HCT116 (cell line): ENCODE data around the gene CELA3B.

Source experiments
- CEBPB ChIP-seq: IDR thresholded peaks from 2 replicates; pipeline ENCODE4 v1.6.1; 2012; ENCODE audit warnings: low read depth
- CTCF ChIP-seq, 3 experiments: fragments of 200-600 bp in 1 of 3; sonication (generic) in 1 of 3; IDR thresholded peaks in 2 of 3; conservative IDR thresholded peaks in 1 of 3; 2 replicates each; pipeline ENCODE4 v1.5.1; 2012 to 2017; ENCODE audit warnings: low read depth in 2 of 3, low read length in 2 of 3, antibody characterized with exemption in 1 of 3, borderline replicate concordance in 1 of 3, control low read depth in 1 of 3, mild to moderate bottlenecking in 1 of 3, mixed read lengths in 1 of 3, mixed run types in 1 of 3, moderate library complexity in 1 of 3; ENCODE audit not compliant: insufficient read depth in 1 of 3
- EGR1 ChIP-seq: IDR thresholded peaks from 2 replicates; pipeline ENCODE4 v1.6.1; 2012; ENCODE audit warnings: low read depth
- EZH2 ChIP-seq: fragments of 200-600 bp; sonication (generic); IDR thresholded peaks from 2 replicates; pipeline ENCODE4 v1.6.1; 2017; ENCODE audit warnings: antibody characterized with exemption, mixed run types
- POLR2A ChIP-seq: IDR thresholded peaks from 2 replicates; pipeline ENCODE4 v1.7.0; 2011; ENCODE audit warnings: borderline replicate concordance; ENCODE audit not compliant: insufficient read depth, insufficient read length; ENCODE audit errors: extremely low read depth
- POLR2AphosphoS5 ChIP-seq: IDR thresholded peaks from 2 replicates; pipeline ENCODE4 v1.6.1; 2011; ENCODE audit warnings: mild to moderate bottlenecking, low read depth, low read length, moderate library complexity
- TCF7L2 ChIP-seq: IDR thresholded peaks from 2 replicates; pipeline ENCODE4 v1.7.0; 2011; ENCODE audit warnings: borderline replicate concordance, inconsistent platforms; ENCODE audit not compliant: insufficient read depth, insufficient read length; ENCODE audit errors: extremely low read depth
- YY1 ChIP-seq: IDR thresholded peaks from 2 replicates; pipeline ENCODE4 v1.6.1; 2011; ENCODE audit warnings: low read length, low read depth, moderate library complexity, mild to moderate bottlenecking; ENCODE audit not compliant: insufficient replicate concordance; ENCODE audit errors: extremely low read depth

- no peak for TF ChIP-seq CTCF (IDR thresholded peaks at IDR 0.05 in 2 of 3, conservative IDR thresholded peaks at IDR 0.05 in 1 of 3; ENCODE audit: borderline replicate concordance in 1 of 3, insufficient read depth in 1 of 3, low read depth in 2 of 3, low read length in 2 of 3)
- no peak for TF ChIP-seq TCF7L2
- no peak for TF ChIP-seq CEBPB
- no peak for TF ChIP-seq POLR2A
- no peak for TF ChIP-seq POLR2AphosphoS5
- TF ChIP-seq EGR1: no peak
- no peak for TF ChIP-seq YY1
- TF ChIP-seq EZH2: no peak
Measured at GRCh38 chr1:21936366-21937031, 40.3 kb upstream of the CELA3B start.
